IPS-15b (cell line): Measurements from ENCODE around the gene FRMD6.
"Not testable (repeated sequence)": the region's sequence is repeated elsewhere in the genome, so short reads cannot be mapped to it uniquely, and the experiment has no call there.

Source experiments
- H3K27me3 ChIP-seq: one replicate; pipeline ENCODE4 v1.6.1; 2013; ENCODE audit warnings: low read length; ENCODE audit not compliant: control insufficient read depth, insufficient read depth
- H3K36me3 ChIP-seq: one replicate; pipeline ENCODE4 v1.6.1; 2013; ENCODE audit warnings: low read length; ENCODE audit not compliant: control insufficient read depth, insufficient read depth
- H3K4me1 ChIP-seq: one replicate; pipeline ENCODE4 v1.6.1; 2013; ENCODE audit warnings: mild to moderate bottlenecking, low read length; ENCODE audit not compliant: control insufficient read depth, insufficient read depth
- H3K4me3 ChIP-seq: one replicate; pipeline ENCODE4 v1.5.1; 2013; ENCODE audit warnings: low read depth, low read length
- H3K9ac ChIP-seq: one replicate; pipeline ENCODE4 v1.6.1; 2013; ENCODE audit warnings: low read depth, mild to moderate bottlenecking, low read length
- H3K9me3 ChIP-seq: one replicate; pipeline ENCODE4 v1.6.1; 2013; ENCODE audit warnings: mild to moderate bottlenecking, low read length; ENCODE audit not compliant: control insufficient read depth, insufficient read depth

FRMD6 gene

GRCh38 chr14:51730098-51730497, 78.4 kb downstream of the FRMD6 start:
- no peaks in the 10 kb centered on the region for H3K9me3 ChIP-seq
- no peaks in the 10 kb centered on the region for H3K27me3 ChIP-seq
- no peak overlapping the region for H3K4me3 ChIP-seq
- H3K36me3 ChIP-seq: peaks cover 5% of the 10 kb centered on the region
- H3K9ac ChIP-seq: no peak overlapping the region
- H3K4me1 ChIP-seq: no peaks in the 10 kb centered on the region

- H3K4me1 ChIP-seq: no peaks in the 10 kb centered on the region
- H3K9ac ChIP-seq: no peak overlapping the region
- no peak overlapping the region for H3K4me3 ChIP-seq
- no peaks in the 10 kb centered on the region for H3K27me3 ChIP-seq
- H3K36me3 ChIP-seq: peaks cover 5% of the 10 kb centered on the region
- H3K9me3 ChIP-seq: no peaks in the 10 kb centered on the region
Observed at GRCh38 chr14:51730684-51731083, 79.0 kb downstream of the FRMD6 start.

- no peaks in the 10 kb centered on the region for H3K27me3 ChIP-seq
- H3K9ac ChIP-seq: no peak overlapping the region
- H3K4me1 ChIP-seq: no peaks in the 10 kb centered on the region
Observed at GRCh38 chr14:51732494-51733112, 80.9 kb downstream of the FRMD6 start.

GRCh38 chr14:51733147-51733546, 81.4 kb downstream of the FRMD6 start:
- Histone ChIP-seq H3K9ac (no peak overlapping the region), H3K36me3 (peaks cover under 1% of the 10 kb centered on the region), H3K4me1 (no peaks in the 10 kb centered on the region), H3K4me3 (no peak overlapping the region), H3K9me3 (no peaks in the 10 kb centered on the region), H3K27me3 (no peaks in the 10 kb centered on the region)

More at GRCh38 chr14:51732494-51733112, 80.9 kb downstream of the FRMD6 start:
- Histone ChIP-seq H3K4me3 (no peak overlapping the region), H3K9me3 (no peaks in the 10 kb centered on the region), H3K36me3 (peaks cover 5% of the 10 kb centered on the region)

GRCh38 chr14:51735851-51736250, 84.1 kb downstream of the FRMD6 start:
- H3K36me3 ChIP-seq: no peaks in the 10 kb centered on the region
- H3K4me1 ChIP-seq: no peaks in the 10 kb centered on the region
- H3K27me3 ChIP-seq: no peaks in the 10 kb centered on the region
- H3K9ac ChIP-seq: no peak overlapping the region
- H3K9me3 ChIP-seq: no peaks in the 10 kb centered on the region
- H3K4me3 ChIP-seq: no peak overlapping the region

- Histone ChIP-seq H3K9me3 (no peaks in the 10 kb centered on the region), H3K9ac (no peak overlapping the region), H3K4me1 (no peaks in the 10 kb centered on the region), H3K36me3 (no peaks in the 10 kb centered on the region), H3K4me3 (no peak overlapping the region), H3K27me3 (no peaks in the 10 kb centered on the region)
Observed at GRCh38 chr14:51738754-51739153, 87.0 kb downstream of the FRMD6 start.

GRCh38 chr14:51743588-51744000, 91.9 kb downstream of the FRMD6 start:
- no peaks in the 10 kb centered on the region for H3K27me3 ChIP-seq
- H3K36me3 ChIP-seq: no peaks in the 10 kb centered on the region
- H3K9ac ChIP-seq: no peak overlapping the region
- H3K4me3 ChIP-seq: no peak overlapping the region
- H3K9me3 ChIP-seq: no peaks in the 10 kb centered on the region
- no peaks in the 10 kb centered on the region for H3K4me1 ChIP-seq

GRCh38 chr14:51744372-51745130, 92.8 kb downstream of the FRMD6 start:
- H3K4me3 ChIP-seq: no peak overlapping the region
- no peak overlapping the region for H3K9ac ChIP-seq
- no peaks in the 10 kb centered on the region for H3K36me3 ChIP-seq
- no peaks in the 10 kb centered on the region for H3K4me1 ChIP-seq
- H3K27me3 ChIP-seq: no peaks in the 10 kb centered on the region
- H3K9me3 ChIP-seq: no peaks in the 10 kb centered on the region

- H3K36me3 ChIP-seq, H3K4me3 ChIP-seq, H3K9ac ChIP-seq, H3K9me3 ChIP-seq, H3K4me1 ChIP-seq, H3K27me3 ChIP-seq: not testable (repeated sequence)
Observed at GRCh38 chr14:51746823-51747222, 95.1 kb downstream of the FRMD6 start.

GRCh38 chr14:51750542-51750941, 98.8 kb downstream of the FRMD6 start:
- H3K27me3 ChIP-seq: no peaks in the 10 kb centered on the region
- no peak overlapping the region for H3K9ac ChIP-seq
- H3K4me1 ChIP-seq: no peaks in the 10 kb centered on the region
- H3K9me3 ChIP-seq: no peaks in the 10 kb centered on the region
- no peak overlapping the region for H3K4me3 ChIP-seq
- no peaks in the 10 kb centered on the region for H3K36me3 ChIP-seq

- H3K9ac ChIP-seq, H3K9me3 ChIP-seq, H3K4me1 ChIP-seq, H3K27me3 ChIP-seq, H3K36me3 ChIP-seq, H3K4me3 ChIP-seq: not testable (repeated sequence)
Observed at GRCh38 chr14:51751611-51752345, 100.1 kb downstream of the FRMD6 start.

GRCh38 chr14:51757756-51758155, 106.0 kb downstream of the FRMD6 start:
- H3K4me1 ChIP-seq, H3K4me3 ChIP-seq, H3K9me3 ChIP-seq, H3K27me3 ChIP-seq, H3K9ac ChIP-seq, H3K36me3 ChIP-seq: not testable (repeated sequence)
